HCT116 (cell line): Measurements from ENCODE around the gene PDE10A. TPM values are rescaled to one million over a fixed set of nuclear protein-coding genes. Genes with fewer than 3 reads are reported as not detected.

Experiments
- ATAC-seq: fragments of 200-7000 bp; cut with Tn5 transposase; 2 replicates; pipeline ENCODE4 v1.9.1; 2020; ENCODE audit warnings: mild to moderate bottlenecking, moderate library complexity
- BruUV-seq: library from RNA; stranded (reverse); fragments of 400-500 nt; replicated peaks from 2 replicates; lab custom pipeline; 2021; lab: Mats Ljungman, UMichigan
- CTCF ChIA-PET: fragments of 300-600 bp; sonication (Branson Sonifier 250); formaldehyde crosslinking; loops from one replicate; lab custom pipeline; 2021; ENCODE audit warnings: antibody characterized with exemption; lab: Charles Lee
- POLR2A ChIA-PET: fragments of 300-600, 350-600 bp; sonication (Branson Sonifier 250); formaldehyde crosslinking; loops from one replicate; lab custom pipeline; 2021; ENCODE audit warnings: antibody characterized with exemption; lab: Charles Lee
- RAD21 ChIA-PET, 2 experiments: fragments of 300-600 bp; sonication (Branson Sonifier 250); formaldehyde crosslinking; loops; one replicate each; lab custom pipeline; 2023; ENCODE audit warnings: low total read pairs in 2 of 2; ENCODE audit not compliant: uncharacterized antibody in 2 of 2, unreplicated experiment in 2 of 2, low non-redundant PET in 1 of 2; lab: Charles Lee
- DNase-seq: peaks from one replicate; pipeline ENCODE4 v3.0.0-alpha.2; 2010; ENCODE audit warnings: low read depth, low spot score
- H2AFZ ChIP-seq: fragments of 200-600 bp; shearing (Covaris generic), sonication (generic); 2 replicates; pipeline ENCODE4 v1.6.1; 2017; ENCODE audit warnings: low read depth, mixed run types, mixed read lengths, antibody characterized with exemption, low read length; ENCODE audit not compliant: poor library complexity, severe bottlenecking
- H3K27ac ChIP-seq: 2 replicates; pipeline ENCODE4 v1.5.1; 2012; ENCODE audit warnings: low read depth, low read length
- H3K27me3 ChIP-seq: fragments of 200-600 bp; sonication (generic); 2 replicates; pipeline ENCODE4 v1.6.1; 2016; ENCODE audit warnings: mixed run types, low read length, mixed read lengths; ENCODE audit not compliant: insufficient read depth
- H3K36me3 ChIP-seq, 2 experiments: fragments of 200-500 bp in 1 of 2; fragments of 200-600 bp in 1 of 2; sonication (Bioruptor generic) in 1 of 2; sonication (generic) in 1 of 2; 2 replicates each; pipeline versions ENCODE4 v1.5.1 to v1.6.1; 2014 to 2016; ENCODE audit warnings: low read length in 2 of 2, inconsistent platforms in 1 of 2, mixed read lengths in 1 of 2, mixed run types in 1 of 2; ENCODE audit not compliant: insufficient read depth in 2 of 2, control insufficient read depth in 1 of 2
- H3K4me1 ChIP-seq, 2 experiments: fragments of 200-600 bp in 1 of 2; sonication (generic) in 1 of 2; 2 replicates each; pipeline versions ENCODE4 v1.5.1 to v1.6.1; 2012 to 2017; ENCODE audit warnings: low read length in 2 of 2, inconsistent platforms in 1 of 2, mild to moderate bottlenecking in 1 of 2, mixed read lengths in 1 of 2, mixed run types in 1 of 2, moderate library complexity in 1 of 2; ENCODE audit not compliant: insufficient read depth in 2 of 2, control insufficient read depth in 1 of 2
- H3K4me2 ChIP-seq: fragments of 200-600 bp; sonication (generic); 2 replicates; pipeline ENCODE4 v1.6.1; 2017; ENCODE audit warnings: mixed run types, low read length, mixed read lengths
- H3K4me3 ChIP-seq, 2 experiments: fragments of 200-600 bp in 1 of 2; sonication (generic) in 1 of 2; replicated peaks in 1 of 2; 2 replicates each; pipeline ENCODE4 v1.5.1; 2011 to 2016; ENCODE audit warnings: low read length in 2 of 2, control low read depth in 1 of 2, low read depth in 1 of 2, mild to moderate bottlenecking in 1 of 2, mixed read lengths in 1 of 2, mixed run types in 1 of 2
- H3K79me2 ChIP-seq: fragments of 200-600 bp; sonication (generic); 2 replicates; pipeline ENCODE4 v1.6.1; 2017; ENCODE audit warnings: mild to moderate bottlenecking, mixed run types, low read length, moderate library complexity, mixed read lengths; ENCODE audit not compliant: insufficient read depth
- H3K9ac ChIP-seq: fragments of 200-600 bp; sonication (generic); 2 replicates; pipeline ENCODE4 v1.6.1; 2016; ENCODE audit warnings: low read length, mixed read lengths
- H3K9me2 ChIP-seq: fragments of 200-600 bp; sonication (generic), shearing (Covaris generic); 2 replicates; pipeline ENCODE4 v1.6.1; 2017; ENCODE audit warnings: mixed run types, mild to moderate bottlenecking, moderate library complexity; ENCODE audit not compliant: insufficient read depth
- H3K9me3 ChIP-seq, 2 experiments: fragments of 200-500 bp in 1 of 2; fragments of 200-600 bp in 1 of 2; sonication (Bioruptor generic) in 1 of 2; sonication (generic) in 1 of 2; 2 replicates each; pipeline ENCODE4 v1.6.1; 2014 to 2017; ENCODE audit warnings: low read length in 2 of 2, mixed read lengths in 2 of 2, inconsistent platforms in 1 of 2, low read depth in 1 of 2, mild to moderate bottlenecking in 1 of 2, mixed run types in 1 of 2, moderate library complexity in 1 of 2; ENCODE audit not compliant: control insufficient read depth in 1 of 2, insufficient read depth in 1 of 2
- H4K20me1 ChIP-seq: fragments of 200-600 bp; sonication (generic), shearing (Covaris generic); 2 replicates; pipeline ENCODE4 v1.6.1; 2017; ENCODE audit warnings: mixed run types, mild to moderate bottlenecking, moderate library complexity; ENCODE audit not compliant: insufficient read depth
- CEBPB ChIP-seq: IDR thresholded peaks from 2 replicates; pipeline ENCODE4 v1.6.1; 2012; ENCODE audit warnings: low read depth
- CTCF ChIP-seq, 3 experiments: fragments of 200-600 bp in 1 of 3; sonication (generic) in 1 of 3; IDR thresholded peaks in 2 of 3; conservative IDR thresholded peaks in 1 of 3; 2 replicates each; pipeline ENCODE4 v1.5.1; 2012 to 2017; ENCODE audit warnings: low read depth in 2 of 3, low read length in 2 of 3, antibody characterized with exemption in 1 of 3, borderline replicate concordance in 1 of 3, control low read depth in 1 of 3, mild to moderate bottlenecking in 1 of 3, mixed read lengths in 1 of 3, mixed run types in 1 of 3, moderate library complexity in 1 of 3; ENCODE audit not compliant: insufficient read depth in 1 of 3
- EGR1 ChIP-seq: IDR thresholded peaks from 2 replicates; pipeline ENCODE4 v1.6.1; 2012; ENCODE audit warnings: low read depth
- ELF1 ChIP-seq: IDR thresholded peaks from 2 replicates; pipeline ENCODE4 v1.6.1; 2012; ENCODE audit warnings: low read depth, borderline replicate concordance
- EZH2 ChIP-seq: fragments of 200-600 bp; sonication (generic); IDR thresholded peaks from 2 replicates; pipeline ENCODE4 v1.6.1; 2017; ENCODE audit warnings: antibody characterized with exemption, mixed run types
- EZH2phosphoT487 ChIP-seq: fragments of 200-600 bp; IDR thresholded peaks from 2 replicates; pipeline ENCODE4 v1.6.1; 2018; ENCODE audit warnings: antibody characterized with exemption, borderline replicate concordance
- JUND ChIP-seq: IDR thresholded peaks from 2 replicates; pipeline ENCODE4 v1.6.1; 2012
- MAX ChIP-seq: IDR thresholded peaks from 2 replicates; pipeline ENCODE4 v1.6.1; 2012
- POLR2AphosphoS5 ChIP-seq: IDR thresholded peaks from 2 replicates; pipeline ENCODE4 v1.6.1; 2011; ENCODE audit warnings: mild to moderate bottlenecking, low read depth, low read length, moderate library complexity
- REST ChIP-seq: IDR thresholded peaks from 2 replicates; pipeline ENCODE4 v1.6.1; 2012; ENCODE audit warnings: low read depth
- TCF7L2 ChIP-seq: IDR thresholded peaks from 2 replicates; pipeline ENCODE4 v1.7.0; 2011; ENCODE audit warnings: borderline replicate concordance, inconsistent platforms; ENCODE audit not compliant: insufficient read depth, insufficient read length; ENCODE audit errors: extremely low read depth
- ZFX ChIP-seq: fragments of 450-650 bp; IDR thresholded peaks from 2 replicates; pipeline ENCODE4 v1.6.1; 2017
- intact Hi-C: fragments of 100-400 bp; cut with micrococcal nuclease; formaldehyde crosslinking; loops from 2 replicates; pipeline ENCODE4 v1.10.0; 2022
- total RNA-seq: library from RNA; stranded (reverse); gene quantifications from one replicate; pipeline ENCODE4 v1.2.1, GENCODE V29; 2021; ENCODE audit not compliant: unreplicated experiment

PDE10A gene
- total RNA-seq, 1 experiment from 2014 or later, result 0.37 TPM

GRCh38 chr6:165689699-165690098, 26.7 kb upstream of the PDE10A start:
- Histone ChIP-seq H3K9me3 (no peaks in the 10 kb centered on the region), H4K20me1 (no peaks in the 10 kb centered on the region), H3K27me3 (no peaks in the 10 kb centered on the region), H3K36me3 (no peaks in the 10 kb centered on the region), H3K4me2 (no peak overlapping the region), H2AFZ (no peak overlapping the region), H3K4me1 (no peaks in the 10 kb centered on the region), H3K27ac (no peak overlapping the region), H3K9ac (no peak overlapping the region), H3K4me3 (no peak overlapping the region), H3K9me2 (no peaks in the 10 kb centered on the region), H3K79me2 (no peaks in the 10 kb centered on the region)
- ATAC-seq (no peak), DNase-seq (no peak)
- BruUV-seq, result no TSS peak
- POLR2A ChIA-PET, result no interaction called here
- TF ChIP-seq POLR2AphosphoS5 (no peak), ELF1 (no peak), ZFX (no peak), JUND (no peak), EZH2 (no peak), TCF7L2 (no peak), EZH2phosphoT487 (no peak), EGR1 (no peak), CEBPB (no peak)
- intact Hi-C loops, result no loop called here
- CTCF ChIA-PET, result interaction anchor here (0.8 kb wide), 1 partner anchor 40 kb away, joined by 4 read pairs; no protein-coding TSS in a partner anchor
- RAD21 ChIA-PET, result no interaction called here

GRCh38 chr6:165686596-165687365, 23.7 kb upstream of the PDE10A start:
- ATAC-seq (no peak), DNase-seq (no peak)
- no peaks in the 10 kb centered on the region for H4K20me1 ChIP-seq
- no peak overlapping the region for H3K4me2 ChIP-seq
- H3K27ac ChIP-seq, result no peak overlapping the region
- no peaks in the 10 kb centered on the region for H3K27me3 ChIP-seq
- no peak overlapping the region for H2AFZ ChIP-seq
- no peaks in the 10 kb centered on the region for H3K79me2 ChIP-seq
- H3K36me3 ChIP-seq, result no peaks in the 10 kb centered on the region
- ChIA-PET POLR2A (no interaction called here), CTCF (no interaction called here), RAD21 (no interaction called here)
- BruUV-seq, result no TSS peak
- H3K9me2 ChIP-seq, result no peaks in the 10 kb centered on the region
- no peak overlapping the region for H3K9ac ChIP-seq
- intact Hi-C loops, result no loop called here
- no peaks in the 10 kb centered on the region for H3K4me1 ChIP-seq
- no peak overlapping the region for H3K4me3 ChIP-seq
- no peaks in the 10 kb centered on the region for H3K9me3 ChIP-seq
- TF ChIP-seq REST, result no peak
- TF ChIP-seq ELF1, result no peak
- TF ChIP-seq JUND, result no peak
- no peak for TF ChIP-seq MAX
- TF ChIP-seq CTCF (IDR thresholded peaks at IDR 0.05 in 2 of 3, conservative IDR thresholded peaks at IDR 0.05 in 1 of 3; ENCODE audit: borderline replicate concordance in 1 of 3, insufficient read depth in 1 of 3, low read depth in 2 of 3, low read length in 2 of 3), result no peak
- no peak for TF ChIP-seq EGR1
